Calu3 (cell line): ENCODE data around the gene HYAL3. TPM values are rescaled to one million over a fixed set of nuclear protein-coding genes. Genes with fewer than 3 reads are reported as not detected.
A peak's percentile ranks its signal among the peaks of the same experiment; 100 is the strongest.

Experiments
- BruUV-seq: library from RNA; stranded (reverse); fragments of 400-500 nt; replicated peaks from 2 replicates; lab custom pipeline; 2021; lab: Mats Ljungman, UMichigan
- CTCF ChIA-PET: fragments of 300-600 bp; sonication (Branson Sonifier 250); formaldehyde crosslinking; loops from one replicate; lab custom pipeline; 2022; ENCODE audit warnings: antibody characterized with exemption; lab: Charles Lee
- DNase-seq: peaks from one replicate; pipeline ENCODE4 v3.0.0; 2022
- H3K27ac Mint-ChIP-seq: one replicate; pipeline ENCODE4 v1.8.0; 2022; ENCODE audit warnings: mixed read lengths; ENCODE audit not compliant: unreplicated experiment
- H3K27me3 Mint-ChIP-seq: one replicate; pipeline ENCODE4 v1.8.0; 2022; ENCODE audit warnings: mixed read lengths; ENCODE audit not compliant: unreplicated experiment
- H3K36me3 Mint-ChIP-seq: one replicate; pipeline ENCODE4 v1.8.0; 2022; ENCODE audit warnings: mild to moderate bottlenecking, moderate library complexity, mixed read lengths; ENCODE audit not compliant: insufficient read depth, unreplicated experiment
- H3K4me1 Mint-ChIP-seq: one replicate; pipeline ENCODE4 v1.8.0; 2022; ENCODE audit warnings: mild to moderate bottlenecking, low read depth, mixed read lengths; ENCODE audit not compliant: unreplicated experiment
- H3K4me3 Mint-ChIP-seq: one replicate; pipeline ENCODE4 v1.8.0; 2022; ENCODE audit warnings: mild to moderate bottlenecking, low read depth, moderate library complexity, mixed read lengths; ENCODE audit not compliant: unreplicated experiment
- H3K9me3 Mint-ChIP-seq: one replicate; pipeline ENCODE4 v1.8.0; 2022; ENCODE audit warnings: low read depth, mixed read lengths; ENCODE audit not compliant: unreplicated experiment
- CTCF ChIP-seq: fragments of 200-600 bp; IDR thresholded peaks from one replicate; pipeline ENCODE4 v1.8.0; 2022; ENCODE audit warnings: antibody characterized with exemption; ENCODE audit not compliant: unreplicated experiment
- intact Hi-C: fragments of 100-400 bp; cut with micrococcal nuclease; formaldehyde crosslinking; loops from one replicate; pipeline ENCODE4 v1.10.0; 2022; ENCODE audit not compliant: unreplicated experiment
- total RNA-seq: library from RNA; stranded (reverse); gene quantifications from 2 replicates; pipeline ENCODE4 v1.2.3, GENCODE V29; 2022

Gene HYAL3
- total RNA-seq, 1 experiment from 2014 or later = 5.5 TPM

DNA sequence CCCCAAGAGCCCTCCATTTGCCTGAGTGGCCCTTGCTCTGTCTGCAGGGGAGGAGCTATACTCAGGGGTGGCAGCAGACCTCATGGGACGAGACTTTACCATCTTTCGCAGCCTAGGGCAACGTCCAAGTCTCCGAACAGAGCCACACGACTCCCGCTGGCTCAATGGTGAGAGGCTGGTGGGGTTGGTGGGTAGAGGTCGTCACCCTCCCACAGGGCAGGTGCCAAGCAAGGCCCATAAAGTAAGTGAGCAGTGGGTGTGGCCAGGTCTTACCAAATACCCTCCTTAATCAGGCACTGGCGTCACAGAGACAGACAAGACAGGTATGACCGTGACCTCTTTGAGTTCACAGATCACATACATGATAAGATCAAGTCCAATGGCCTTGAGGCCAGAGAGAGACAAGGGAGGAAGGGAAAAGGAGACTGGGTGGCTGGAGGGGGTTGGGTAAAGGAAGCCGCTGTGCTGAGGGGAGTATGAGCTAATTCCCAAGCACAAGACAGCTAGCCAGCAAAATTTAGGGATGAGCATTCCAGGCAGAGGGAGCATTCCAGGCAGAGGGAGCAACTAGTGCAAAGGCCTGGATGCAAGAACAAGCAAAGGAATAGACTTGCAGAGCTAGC, 27.8 kb downstream of the HYAL3 start:
- BruUV-seq = no TSS peak
- intact Hi-C loops = loop anchor here (10.0 kb wide), 1 partner anchor 53 kb away; the partner anchor contains the start of genes HYAL2 and TUSC2
- no peak for TF ChIP-seq CTCF
- DNase-seq = no peak
- Mint-ChIP-seq H3K27me3 (no peaks in the 10 kb centered on the region), H3K27ac (peak overlapping the region; percentile 6), H3K36me3 (peaks cover 46% of the 10 kb centered on the region), H3K4me3 (peak overlapping the region; percentile 63), H3K4me1 (peaks cover 49% of the 10 kb centered on the region), H3K9me3 (no peaks in the 10 kb centered on the region)
- CTCF ChIA-PET = interaction anchor here (1.0 to 1.8 kb wide), 3 partner anchors 11 to 45 kb away, joined by 3 to 8 read pairs (median 4); no protein-coding TSS in a partner anchor

- Mint-ChIP-seq H3K36me3 (peaks cover 44% of the 10 kb centered on the region), H3K4me3 (peak overlapping the region; percentile 63), H3K9me3 (no peaks in the 10 kb centered on the region), H3K4me1 (peaks cover 54% of the 10 kb centered on the region), H3K27me3 (no peaks in the 10 kb centered on the region), H3K27ac (peak overlapping the region; percentile 90)
- CTCF ChIA-PET = interaction anchor here (1.1 to 2.2 kb wide), 5 partner anchors 10 to 44 kb away, joined by 4 to 8 read pairs (median 6); partner anchors contain the start of gene GNAI2
- TF ChIP-seq CTCF = no peak
- DNase-seq = no peak
- intact Hi-C loops = loop anchor here (10.0 kb wide), 1 partner anchor 54 kb away; the partner anchor contains the start of genes HYAL2 and TUSC2
- BruUV-seq = no TSS peak
These were observed 28.6 kb downstream of the HYAL3 start for GRCh38 chr3:50270422-50271224.

DNA sequence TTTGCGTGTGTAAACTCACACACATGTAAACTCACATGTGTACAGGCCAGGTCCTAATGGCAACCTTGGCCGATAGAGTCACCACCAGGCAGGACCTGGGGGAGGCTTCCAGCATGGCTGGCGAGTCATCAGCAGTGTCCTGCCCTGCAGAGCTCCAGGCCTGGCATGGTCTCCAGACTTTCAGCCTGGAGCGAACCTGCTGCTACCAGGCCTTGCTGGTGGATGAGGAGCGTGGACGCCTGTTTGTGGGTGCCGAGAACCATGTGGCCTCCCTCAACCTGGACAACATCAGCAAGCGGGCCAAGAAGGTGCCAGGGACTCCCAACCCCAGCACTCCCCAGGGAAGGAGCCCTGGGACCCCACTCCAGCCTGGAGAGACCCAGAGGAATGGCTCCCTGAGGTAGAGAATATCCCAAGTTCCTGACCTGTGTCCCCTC, 29.2 kb downstream of the HYAL3 start:
- DNase-seq = peak; percentile 43
- Mint-ChIP-seq H3K36me3 (peaks cover 44% of the 10 kb centered on the region), H3K4me3 (peak overlapping the region; percentile 63), H3K27ac (peak overlapping the region; percentile 90), H3K27me3 (no peaks in the 10 kb centered on the region), H3K9me3 (no peaks in the 10 kb centered on the region), H3K4me1 (peaks cover 61% of the 10 kb centered on the region)
- no TSS peak for BruUV-seq
- intact Hi-C loops = loop anchor here (10.0 kb wide), 1 partner anchor 55 kb away; the partner anchor contains the start of genes HYAL2 and TUSC2
- CTCF ChIA-PET = interaction anchor here (1.3 to 2.2 kb wide), 7 partner anchors 10 to 78 kb away, joined by 4 to 8 read pairs (median 6); partner anchors contain the start of gene GNAI2
- no peak for TF ChIP-seq CTCF

- CTCF ChIA-PET = interaction anchor here (0.9 to 2.2 kb wide), 9 partner anchors 9 to 77 kb away, joined by 3 to 8 read pairs (median 5); partner anchors contain the start of gene GNAI2
- Mint-ChIP-seq H3K4me1 (peaks cover 66% of the 10 kb centered on the region), H3K4me3 (peak overlapping the region; percentile 63), H3K9me3 (no peaks in the 10 kb centered on the region), H3K36me3 (peaks cover 40% of the 10 kb centered on the region), H3K27me3 (no peaks in the 10 kb centered on the region), H3K27ac (peak overlapping the region; percentile 90)
- BruUV-seq = TSS peak; percentile 63
- no peak for TF ChIP-seq CTCF
- no peak for DNase-seq
- intact Hi-C loops = no loop called here
These were observed 29.7 kb downstream of the HYAL3 start for GRCh38 chr3:50269460-50269859.
